Measurements from ENCODE around the gene OSGEP.
A peak's percentile ranks its signal among the peaks of the same experiment; 100 is the strongest.
"Not testable (repeated sequence)": the region's sequence is repeated elsewhere in the genome, so short reads cannot be mapped to it uniquely, and the experiment has no call there.

The OSGEP gene

GRCh38 chr14:20469890-20470602 lies 15.4 kb upstream of the OSGEP start:
- peak; percentile 10 to 25 for DNase-seq (ENCODE audit: low read depth in 1 of 2, low spot score in 1 of 2)

DNA sequence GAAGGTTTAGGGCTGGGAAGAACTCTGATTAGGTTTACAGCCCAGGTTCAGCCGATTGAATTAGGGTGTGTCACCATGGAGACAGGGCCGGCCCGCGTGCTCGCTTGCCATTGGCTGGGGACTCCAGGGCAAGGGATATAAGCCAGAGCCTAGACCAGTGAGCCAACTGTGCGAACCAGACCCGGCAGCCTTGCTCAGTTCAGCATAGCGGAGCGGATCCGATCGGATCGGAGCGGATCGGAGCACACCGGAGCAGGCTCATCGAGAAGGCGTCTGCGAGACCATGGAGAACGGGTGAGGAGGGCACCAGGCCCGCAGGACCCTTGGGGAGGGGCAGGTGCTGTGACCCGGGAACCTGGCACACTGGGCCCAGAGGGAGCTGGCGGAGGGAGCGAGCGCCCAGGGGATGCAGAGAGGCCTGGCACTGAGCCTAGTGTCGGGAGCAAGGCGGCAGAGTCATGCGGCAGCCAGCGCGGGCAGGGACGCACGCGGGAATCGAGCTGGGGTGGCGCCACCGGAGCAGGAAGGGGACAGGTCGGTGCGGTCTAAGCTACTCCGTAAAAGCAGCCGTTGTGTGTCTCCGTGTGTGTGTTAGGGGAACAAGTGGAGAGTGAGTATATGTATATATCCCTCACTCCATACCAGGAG lies 14.8 kb upstream of the OSGEP start, which contains the start of gene PNP:
PNP (plus strand) TSS at position 165 of the 648 bp plus-strand sequence; CDS start at position 284, 119 bp downstream.
- DNase-seq (ENCODE audit: low read depth in 1 of 2, low spot score in 1 of 2), result peak; percentile 74 to 76

DNA sequence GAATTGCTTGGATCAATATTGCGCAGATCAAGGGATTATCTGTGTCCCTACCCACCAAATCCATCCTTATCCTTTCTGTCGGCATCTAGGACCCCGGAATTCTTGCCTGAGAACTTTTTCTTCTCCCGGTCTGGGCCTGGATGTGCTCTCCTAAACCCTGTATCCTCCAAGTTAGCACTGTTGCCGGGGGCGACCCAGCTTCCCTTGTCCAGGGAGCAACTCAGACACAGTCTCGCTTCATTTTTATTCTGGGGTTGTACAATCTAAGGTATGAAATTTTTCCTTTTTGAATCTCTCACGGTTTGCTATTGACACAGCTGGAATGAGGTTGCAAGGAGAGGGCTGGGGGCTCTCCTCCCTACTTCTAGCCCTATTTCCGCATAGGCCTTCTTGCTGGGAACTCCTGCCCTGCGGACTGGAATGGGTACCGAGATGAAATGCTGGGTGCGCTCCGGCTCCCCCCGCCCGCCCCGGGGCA lies 14.2 kb upstream of the OSGEP start:
- no peak for DNase-seq (ENCODE audit: low read depth in 1 of 2, low spot score in 1 of 2)

DNA sequence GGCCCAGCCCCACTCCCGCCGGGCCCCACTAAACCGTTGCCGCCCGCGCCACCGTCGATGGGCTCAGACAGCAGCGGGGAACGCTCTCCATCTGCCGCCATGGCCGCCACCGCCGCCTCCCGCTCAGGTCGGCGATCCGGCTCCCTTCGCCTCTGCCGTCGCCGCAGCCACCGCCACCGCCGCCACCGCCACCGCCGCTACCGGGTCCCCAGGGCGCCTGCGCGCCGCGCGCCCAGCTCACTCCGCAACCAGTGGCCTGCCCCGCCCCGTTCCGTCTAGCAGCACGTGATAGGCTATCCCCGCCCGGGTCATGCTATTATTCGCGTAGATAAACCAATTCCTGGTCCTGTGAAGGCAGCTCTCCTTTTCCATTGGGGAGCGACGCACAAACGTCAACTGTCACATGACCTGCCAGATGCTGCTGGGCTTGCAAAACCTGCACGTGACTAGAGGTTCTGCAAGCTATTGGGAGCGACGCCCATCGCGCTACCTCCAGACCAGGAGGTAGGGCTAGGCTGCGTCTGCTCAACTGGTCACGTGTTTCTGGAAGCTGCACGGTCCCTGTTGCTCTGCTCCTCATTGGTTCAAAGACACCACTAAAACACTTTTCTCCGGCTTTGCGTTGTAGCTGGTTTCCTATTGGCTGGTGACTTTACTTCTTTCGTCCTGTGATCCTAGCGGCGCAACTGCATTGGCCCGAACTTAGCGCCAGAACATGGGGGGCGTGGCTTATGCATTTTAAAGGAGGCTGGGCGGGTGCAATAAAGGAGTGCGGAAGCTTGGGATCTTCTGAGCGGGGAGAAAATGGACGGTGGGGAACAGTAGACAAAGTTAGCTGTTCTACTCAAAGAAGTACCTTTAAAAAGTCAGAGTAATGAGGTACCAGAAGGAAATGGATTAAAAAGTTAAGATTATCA lies 6.9 kb upstream of the OSGEP start, which contains the start of gene PIP4P1:
PIP4P1 (minus strand) TSS at position 210 of the 917 bp plus-strand sequence; CDS start at position 101, 109 bp downstream.
- DNase-seq (ENCODE audit: low read depth in 1 of 2, low spot score in 1 of 2), result peak; percentile 93 to 97

DNA sequence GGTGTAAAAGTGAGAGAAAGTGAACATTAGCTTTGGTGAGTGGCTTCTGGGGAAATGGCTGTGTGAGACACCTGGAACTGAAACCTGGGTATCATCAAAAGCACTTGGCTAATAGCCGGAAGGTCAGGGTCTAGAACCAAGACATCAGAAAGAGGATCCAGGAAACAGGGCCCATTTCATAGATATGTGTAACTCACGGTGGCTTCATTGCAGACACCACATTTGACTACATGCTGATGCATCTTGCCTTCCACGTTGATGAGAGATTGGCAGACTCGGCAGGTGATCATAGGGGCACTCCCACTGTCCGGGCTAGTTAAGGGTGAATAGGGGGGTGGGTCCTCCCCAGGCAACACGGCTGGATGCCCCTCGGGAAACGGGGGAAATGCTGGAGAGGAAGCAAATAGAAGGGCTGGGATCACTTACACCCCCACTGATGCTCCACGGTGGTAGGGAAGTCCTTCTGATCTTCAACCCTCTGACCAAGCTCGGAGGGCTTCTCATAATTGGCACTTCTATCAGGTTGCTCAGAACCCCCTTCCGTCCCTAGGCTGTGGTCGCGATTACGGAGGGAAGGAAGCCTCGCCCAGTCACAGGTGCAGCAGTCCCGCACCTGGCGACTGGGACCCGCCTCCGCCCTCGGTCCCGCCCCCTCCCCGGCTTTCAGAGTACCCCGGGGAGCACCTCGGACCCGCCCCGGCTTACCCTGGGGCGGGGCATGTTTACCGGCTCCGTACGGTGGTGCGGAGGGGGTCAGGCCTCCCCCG lies 6.0 kb upstream of the OSGEP start:
- DNase-seq (ENCODE audit: low read depth in 1 of 2, low spot score in 1 of 2), result peak; percentile 27 to 31

DNA sequence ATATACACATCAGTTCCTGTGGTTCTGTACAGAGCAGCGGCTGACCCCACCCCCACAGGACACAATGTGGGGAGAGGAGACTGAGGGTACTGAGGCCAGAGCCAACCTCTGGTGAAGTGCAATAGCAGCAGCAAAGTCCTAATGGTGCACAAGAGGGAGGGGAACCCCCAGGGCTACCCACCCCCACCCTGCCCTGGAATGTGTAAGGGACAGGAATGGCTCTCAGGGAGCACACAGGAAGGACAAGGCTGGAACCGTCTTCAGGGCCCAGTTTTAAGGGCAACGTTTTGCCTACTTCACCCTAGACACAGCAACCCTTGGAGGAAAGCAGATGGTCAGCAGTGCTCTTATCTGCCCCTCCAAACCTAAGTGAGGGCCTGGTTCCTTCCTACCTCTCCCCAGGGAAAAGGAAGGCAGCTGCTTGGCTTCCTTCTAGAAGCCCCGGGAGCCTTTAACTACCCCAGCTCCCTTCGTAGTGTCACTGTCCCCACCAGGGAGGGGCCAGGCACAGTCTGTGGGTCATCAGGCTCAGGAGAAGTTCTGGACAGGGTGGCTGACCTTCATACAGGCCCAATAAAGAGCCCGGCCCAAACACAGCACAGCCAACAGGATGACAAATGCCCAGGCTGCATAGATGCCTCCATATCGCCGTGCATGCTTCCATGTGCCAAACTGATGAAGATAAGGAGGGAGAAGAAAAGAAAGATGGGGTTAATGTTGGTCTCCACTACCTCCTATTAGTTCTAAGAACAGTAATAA lies 3.6 kb upstream of the OSGEP start:
- no peak for DNase-seq (ENCODE audit: low read depth in 1 of 2, low spot score in 1 of 2)

DNA sequence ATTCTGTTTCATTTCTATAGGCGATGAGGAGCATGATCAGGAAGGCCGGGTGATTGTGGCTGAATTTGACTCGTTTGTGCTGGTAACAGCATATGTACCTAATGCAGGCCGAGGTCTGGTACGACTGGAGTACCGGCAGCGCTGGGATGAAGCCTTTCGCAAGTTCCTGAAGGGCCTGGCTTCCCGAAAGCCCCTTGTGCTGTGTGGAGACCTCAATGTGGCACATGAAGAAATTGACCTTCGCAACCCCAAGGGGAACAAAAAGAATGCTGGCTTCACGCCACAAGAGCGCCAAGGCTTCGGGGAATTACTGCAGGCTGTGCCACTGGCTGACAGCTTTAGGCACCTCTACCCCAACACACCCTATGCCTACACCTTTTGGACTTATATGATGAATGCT lies 2.4 kb upstream of the OSGEP start:
- DNase-seq (ENCODE audit: low read depth in 1 of 2, low spot score in 1 of 2), result no peak

DNA sequence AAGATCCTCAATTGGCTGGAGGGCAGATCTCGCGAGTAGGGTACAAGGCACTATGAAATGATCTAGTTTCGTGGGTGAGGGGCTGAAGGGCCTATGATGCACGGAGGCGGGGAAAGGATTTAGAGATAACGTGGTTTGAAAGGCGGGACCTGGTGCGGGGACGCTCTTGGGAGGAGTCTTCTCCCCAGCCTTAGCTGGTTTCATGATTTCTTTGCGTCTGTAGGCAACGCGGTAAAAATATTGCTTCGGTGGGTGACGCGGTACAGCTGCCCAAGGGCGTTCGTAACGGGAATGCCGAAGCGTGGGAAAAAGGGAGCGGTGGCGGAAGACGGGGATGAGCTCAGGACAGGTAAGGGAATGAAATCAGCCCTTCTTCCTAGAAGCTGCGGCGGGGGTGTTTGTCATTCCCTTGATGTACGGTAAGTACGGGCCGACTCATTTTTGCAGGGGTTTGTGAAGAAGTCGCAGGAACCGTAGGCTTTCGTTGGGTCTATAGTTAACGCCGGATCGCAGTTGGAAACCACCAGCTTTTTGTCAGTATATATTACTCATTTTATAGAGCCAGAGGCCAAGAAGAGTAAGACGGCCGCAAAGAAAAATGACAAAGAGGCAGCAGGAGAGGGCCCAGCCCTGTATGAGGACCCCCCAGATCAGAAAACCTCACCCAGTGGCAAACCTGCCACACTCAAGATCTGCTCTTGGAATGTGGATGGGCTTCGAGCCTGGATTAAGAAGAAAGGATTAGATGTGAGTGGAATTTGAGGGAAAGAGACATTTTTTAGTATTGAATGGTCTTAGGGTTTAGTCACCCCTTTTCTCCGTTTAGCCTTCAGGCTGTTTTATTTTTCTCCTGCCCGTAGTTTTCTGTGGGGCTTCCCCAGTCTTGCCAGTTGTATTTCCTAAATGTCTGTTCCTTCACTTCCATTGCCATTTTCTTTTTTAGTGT lies 1.0 kb upstream of the OSGEP start:
- no peak for DNase-seq (ENCODE audit: low read depth in 1 of 2, low spot score in 1 of 2)

DNA sequence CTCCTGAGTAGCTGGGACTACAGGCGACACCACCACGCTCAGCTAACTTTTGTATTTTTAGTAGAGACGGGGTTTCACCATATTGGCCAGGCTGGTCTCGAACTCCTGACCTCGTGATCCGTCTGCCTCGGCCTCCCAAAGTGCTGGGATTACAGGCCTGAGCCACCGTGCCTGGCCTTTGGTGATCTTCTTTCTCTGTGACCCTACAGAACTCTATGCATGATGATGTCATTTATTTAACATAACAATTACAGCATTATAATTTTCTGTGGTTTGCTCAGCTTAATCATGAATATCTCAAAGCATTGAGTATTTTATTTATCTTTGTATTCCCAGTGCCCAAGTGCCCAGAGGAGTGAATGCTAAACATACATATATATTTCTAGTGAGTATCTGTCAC lies 1.8 kb downstream of the OSGEP start:
- DNase-seq (ENCODE audit: low read depth in 1 of 2, low spot score in 1 of 2), result not testable (repeated sequence)

DNA sequence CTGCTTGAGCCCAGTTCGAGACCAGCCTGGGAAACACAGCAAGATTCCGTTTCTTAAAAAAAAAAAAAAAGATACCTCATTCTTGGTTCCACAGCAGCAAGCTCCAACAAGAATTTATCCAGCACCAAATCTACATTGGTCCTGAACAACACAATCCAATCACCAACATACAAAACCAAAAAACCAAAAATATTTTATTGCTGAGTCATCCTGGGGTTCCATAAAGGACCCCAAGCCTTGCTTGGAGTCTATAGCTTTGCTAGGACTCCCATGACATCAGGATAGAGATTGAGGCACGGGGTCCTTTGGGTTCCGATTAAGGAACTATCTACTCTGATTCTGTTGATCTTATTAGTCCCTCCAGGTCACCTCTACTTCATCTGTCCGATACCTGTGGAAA lies 7.7 kb downstream of the OSGEP start:
- no peak for DNase-seq (ENCODE audit: low read depth in 1 of 2, low spot score in 1 of 2)

GRCh38 chr14:20443650-20444049 lies 11.0 kb downstream of the OSGEP start:
- DNase-seq (ENCODE audit: low read depth in 1 of 2, low spot score in 1 of 2), result not testable (repeated sequence)

- no peak for DNase-seq (ENCODE audit: low read depth in 1 of 2, low spot score in 1 of 2)
Observed at GRCh38 chr14:20441461-20441860, 13.2 kb downstream of the OSGEP start.

- DNase-seq (ENCODE audit: low read depth in 1 of 2, low spot score in 1 of 2), result no peak
Observed at GRCh38 chr14:20440882-20441281, 13.7 kb downstream of the OSGEP start.

DNA sequence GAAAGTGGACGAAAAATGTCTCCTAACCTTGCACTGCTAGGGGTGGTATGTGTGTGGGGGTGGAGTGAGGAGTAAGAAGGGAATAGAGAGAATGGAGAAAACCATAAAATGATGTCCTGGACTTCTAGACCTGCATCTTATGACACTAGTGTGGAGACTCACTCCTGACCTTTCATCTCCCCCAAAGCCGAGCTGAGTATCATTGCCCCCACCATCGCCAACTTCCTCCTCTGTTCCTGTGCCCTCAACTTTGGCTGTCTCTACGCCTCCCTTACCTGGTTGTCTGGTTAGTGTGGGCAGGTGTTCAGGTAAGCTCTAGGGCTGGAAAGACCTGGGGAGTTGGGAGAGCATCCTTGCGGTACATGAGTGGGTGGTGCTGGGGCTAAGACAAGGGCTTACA lies 14.1 kb downstream of the OSGEP start:
- no peak for DNase-seq (ENCODE audit: low read depth in 1 of 2, low spot score in 1 of 2)

- no peak for DNase-seq (ENCODE audit: low read depth in 1 of 2, low spot score in 1 of 2)
Observed at GRCh38 chr14:20438664-20439063, 15.9 kb downstream of the OSGEP start.

- DNase-seq (ENCODE audit: low read depth in 1 of 2, low spot score in 1 of 2), result no peak
Observed at GRCh38 chr14:20436363-20436755, 18.3 kb downstream of the OSGEP start.

DNA sequence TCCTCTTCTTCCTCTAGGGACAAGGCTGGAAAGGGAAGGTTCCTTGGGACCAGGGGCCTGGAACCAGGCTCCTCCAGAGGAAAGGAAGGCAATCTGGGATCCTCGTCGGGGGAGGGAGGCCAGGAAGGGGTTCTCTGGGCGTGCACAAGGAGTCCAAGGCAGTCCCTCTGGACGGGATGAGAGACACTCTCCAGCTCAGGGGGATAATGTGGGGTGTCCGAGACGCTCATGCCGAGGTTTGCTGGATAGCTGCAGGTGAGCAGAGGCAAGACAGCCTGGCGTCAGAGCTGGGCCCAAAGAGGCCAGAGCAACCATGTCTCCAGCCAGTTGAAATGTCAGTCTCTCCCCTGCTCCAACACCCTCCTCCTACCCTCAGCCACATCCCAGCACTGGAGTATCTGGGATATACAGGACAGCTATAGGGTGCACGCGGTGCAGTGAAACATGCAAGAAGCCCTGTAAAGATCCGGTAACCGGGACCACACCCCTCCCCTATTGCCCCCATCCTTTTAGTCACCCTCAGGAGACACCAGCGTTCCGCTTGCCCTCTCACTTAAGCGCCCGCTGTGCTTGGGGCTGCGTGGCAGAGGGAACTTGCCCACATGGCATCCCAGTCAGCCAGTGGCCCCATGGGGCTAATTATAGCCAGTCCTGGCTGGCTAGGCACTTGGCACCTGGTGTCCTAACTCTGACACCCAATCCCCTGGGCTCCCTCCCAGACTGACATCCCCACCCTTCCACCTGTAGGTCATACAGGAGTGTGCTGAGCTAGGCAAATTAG lies 18.8 kb downstream of the OSGEP start, which contains the start of gene KLHL33:
KLHL33 (minus strand) TSS at position 585 of the 781 bp plus-strand sequence; CDS start at position 230, 355 bp downstream.
- DNase-seq (ENCODE audit: low read depth in 1 of 2, low spot score in 1 of 2), result no peak

Data from stimulated activated CD4-positive, alpha-beta T cell treated with anti-CD3 and anti-CD28 coated beads, Interleukin-15, amount 100 ng/mL, for 1 hour (primary cell).